ENCODE measurements around the gene ANKFY1.

The ANKFY1 gene

GRCh38 chr17:4301066-4301465 lies 37.3 kb upstream of the ANKFY1 start:
- TF ChIP-seq CTCF (IDR thresholded peaks at IDR 0.05; ENCODE audit: low read depth, low read length, missing control alignments): no peak
- DNase-seq (ENCODE audit: extremely low read depth, low read depth): no peak
- no peak overlapping the region for H3K4me3 ChIP-seq (replicated peaks; ENCODE audit: low read depth, low read length)

GRCh38 chr17:4297351-4297750 lies 33.6 kb upstream of the ANKFY1 start:
- TF ChIP-seq CTCF (IDR thresholded peaks at IDR 0.05; ENCODE audit: low read depth, low read length, missing control alignments): no peak
- no peak for DNase-seq (ENCODE audit: extremely low read depth, low read depth)
- no peak overlapping the region for H3K4me3 ChIP-seq (replicated peaks; ENCODE audit: low read depth, low read length)

- TF ChIP-seq CTCF (IDR thresholded peaks at IDR 0.05; ENCODE audit: low read depth, low read length, missing control alignments): no peak
- no peak overlapping the region for H3K4me3 ChIP-seq (replicated peaks; ENCODE audit: low read depth, low read length)
- no peak for DNase-seq (ENCODE audit: extremely low read depth, low read depth)
Observed at GRCh38 chr17:4295686-4296085, 31.9 kb upstream of the ANKFY1 start.

GRCh38 chr17:4293572-4293971 lies 29.8 kb upstream of the ANKFY1 start:
- no peak for TF ChIP-seq CTCF (IDR thresholded peaks at IDR 0.05; ENCODE audit: low read depth, low read length, missing control alignments)
- no peak overlapping the region for H3K4me3 ChIP-seq (replicated peaks; ENCODE audit: low read depth, low read length)
- DNase-seq (ENCODE audit: extremely low read depth, low read depth): no peak

GRCh38 chr17:4287710-4288109 lies 23.9 kb upstream of the ANKFY1 start:
- no peak overlapping the region for H3K4me3 ChIP-seq (replicated peaks; ENCODE audit: low read depth, low read length)
- no peak for TF ChIP-seq CTCF (IDR thresholded peaks at IDR 0.05; ENCODE audit: low read depth, low read length, missing control alignments)
- DNase-seq (ENCODE audit: extremely low read depth, low read depth): no peak

GRCh38 chr17:4276514-4276913 lies 12.7 kb upstream of the ANKFY1 start:
- no peak for DNase-seq (ENCODE audit: extremely low read depth, low read depth)
- no peak for TF ChIP-seq CTCF (IDR thresholded peaks at IDR 0.05; ENCODE audit: low read depth, low read length, missing control alignments)
- no peak overlapping the region for H3K4me3 ChIP-seq (replicated peaks; ENCODE audit: low read depth, low read length)

- TF ChIP-seq CTCF (IDR thresholded peaks at IDR 0.05; ENCODE audit: low read depth, low read length, missing control alignments): no peak
- H3K4me3 ChIP-seq (replicated peaks; ENCODE audit: low read depth, low read length): no peak overlapping the region
- DNase-seq (ENCODE audit: extremely low read depth, low read depth): no peak
Observed at GRCh38 chr17:4272972-4273368, 9.2 kb upstream of the ANKFY1 start.
